ENCODE measurements around the gene ENTPD1.

The ENTPD1 gene

DNA sequence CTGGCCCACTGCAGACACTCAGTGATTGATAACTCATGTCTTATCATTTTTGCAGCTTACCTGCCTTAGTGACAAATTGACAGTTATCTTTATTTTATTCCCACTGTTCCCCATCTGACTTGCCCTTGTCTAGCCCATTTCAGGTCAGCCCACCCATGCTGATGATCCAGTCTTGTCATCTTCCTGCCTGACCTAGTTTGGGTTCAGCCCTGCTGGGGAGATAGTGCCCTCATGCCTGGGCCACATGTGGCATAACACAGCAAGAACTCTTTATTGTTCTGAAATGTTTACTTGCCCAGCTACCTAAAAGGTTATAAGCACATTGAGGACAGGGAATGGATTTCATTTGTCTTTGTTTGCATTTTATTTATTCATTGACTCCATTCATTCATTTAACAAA is 75.6 kb downstream of the ENTPD1 start:
- DNase-seq (ENCODE audit: low spot score) = no peak

DNA sequence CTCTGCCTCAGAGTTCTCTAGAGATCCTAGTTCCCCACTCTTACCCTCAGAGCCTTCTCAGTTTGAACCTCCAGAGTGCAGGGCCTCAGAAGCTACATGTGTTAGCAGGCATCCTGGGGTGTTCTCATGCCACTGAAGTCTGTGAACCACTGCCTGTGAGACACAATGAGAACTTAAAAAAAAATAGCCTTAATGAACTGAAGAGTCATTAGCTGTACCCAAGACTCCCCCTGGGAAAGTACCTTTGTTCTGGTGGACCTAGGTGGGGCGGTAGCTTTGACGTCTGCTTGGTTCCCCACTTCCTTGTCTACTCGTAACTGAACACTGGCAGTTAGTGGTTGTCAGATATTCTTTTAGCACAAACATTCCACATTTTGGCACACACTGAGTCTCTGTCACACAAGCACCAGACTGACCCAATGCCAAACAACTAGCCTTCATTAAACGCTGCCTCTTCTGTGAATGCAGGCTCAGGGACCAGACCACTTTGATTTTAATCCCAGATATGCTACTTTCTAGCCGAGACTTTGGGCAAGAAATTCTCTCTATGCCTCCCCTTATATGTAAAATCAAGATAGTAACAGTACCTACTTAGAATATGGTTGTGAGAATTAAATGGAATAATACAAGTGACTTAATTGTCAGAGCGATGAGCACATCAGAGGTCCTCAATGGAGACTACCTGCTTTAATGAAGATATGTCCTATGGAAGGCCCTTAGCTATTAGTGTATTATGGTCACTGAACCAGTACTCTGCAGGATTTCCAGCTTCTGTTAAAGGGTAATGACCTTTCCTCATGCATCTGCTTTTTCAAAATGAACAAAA is 76.5 kb downstream of the ENTPD1 start:
- peak; percentile 67 for DNase-seq (ENCODE audit: low spot score)

GRCh38 chr10:95833042-95833610 is 77.2 kb downstream of the ENTPD1 start:
- no peak for DNase-seq (ENCODE audit: low spot score)

DNA sequence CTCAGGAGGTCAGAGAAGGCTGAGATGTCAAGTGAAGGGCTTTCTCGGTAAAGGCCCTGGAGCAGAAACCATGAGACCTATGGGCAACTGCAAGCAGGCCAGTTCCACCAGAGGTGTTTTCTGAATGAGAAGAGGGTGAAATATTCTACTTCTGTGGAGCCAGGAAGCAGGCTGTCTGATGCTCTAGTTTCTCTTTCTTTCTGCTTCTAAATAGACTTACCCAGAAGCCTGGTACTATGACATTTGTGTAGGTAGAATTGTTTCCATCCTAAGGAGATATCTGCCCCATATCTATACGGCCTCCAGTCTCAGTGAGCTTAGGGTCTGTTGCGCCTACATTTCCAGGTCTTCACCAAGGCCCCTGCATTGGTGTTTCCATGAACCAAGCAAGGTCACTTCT is 78.4 kb downstream of the ENTPD1 start:
- no peak for DNase-seq (ENCODE audit: low spot score)

GRCh38 chr10:95835149-95835860 is 79.3 kb downstream of the ENTPD1 start:
- DNase-seq (ENCODE audit: low spot score) = no peak

DNA sequence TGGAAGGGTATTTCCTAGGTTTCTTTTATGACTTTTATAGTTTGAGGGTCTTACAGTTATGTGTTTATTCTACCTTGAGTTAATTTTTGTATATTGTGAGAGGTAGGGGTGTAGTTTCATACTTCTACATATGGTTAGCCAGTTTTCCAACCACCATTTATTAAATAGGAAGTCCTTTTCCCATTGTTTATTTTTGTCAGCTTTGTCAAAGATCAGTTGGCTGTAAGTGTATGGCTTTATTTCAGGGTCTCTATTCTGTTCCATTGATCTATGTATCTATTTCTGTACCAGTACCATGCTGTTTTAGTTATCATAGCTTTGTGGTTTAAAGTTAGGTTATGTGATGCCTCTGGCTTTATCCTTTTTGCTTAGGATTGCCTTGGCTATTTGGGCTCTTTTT is 79.9 kb downstream of the ENTPD1 start:
- DNase-seq (ENCODE audit: low spot score) = no peak

GRCh38 chr10:95836610-95837355 is 80.8 kb downstream of the ENTPD1 start:
- DNase-seq (ENCODE audit: low spot score) = no peak

DNA sequence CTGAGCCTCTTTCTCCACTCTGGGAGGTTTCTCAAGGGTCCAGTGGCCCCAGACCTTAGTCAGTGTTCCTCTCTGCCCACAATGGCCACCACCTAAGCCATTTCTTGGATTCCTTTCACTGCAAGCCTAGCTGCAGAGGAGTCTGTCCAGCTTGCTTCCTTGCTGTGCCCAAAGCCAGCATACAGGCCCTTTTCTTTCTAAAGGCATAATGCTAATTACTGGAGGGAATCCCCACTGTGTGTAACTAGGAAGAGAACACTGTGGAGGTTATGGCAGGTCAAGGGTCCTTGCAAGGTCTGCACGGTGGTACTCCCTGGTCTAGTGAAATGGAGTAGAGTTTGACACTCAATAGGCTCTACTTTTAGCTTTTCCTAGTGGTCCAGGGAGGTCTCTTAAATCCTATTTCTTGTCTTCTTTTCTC is 81.4 kb downstream of the ENTPD1 start:
- no peak for DNase-seq (ENCODE audit: low spot score)

DNA sequence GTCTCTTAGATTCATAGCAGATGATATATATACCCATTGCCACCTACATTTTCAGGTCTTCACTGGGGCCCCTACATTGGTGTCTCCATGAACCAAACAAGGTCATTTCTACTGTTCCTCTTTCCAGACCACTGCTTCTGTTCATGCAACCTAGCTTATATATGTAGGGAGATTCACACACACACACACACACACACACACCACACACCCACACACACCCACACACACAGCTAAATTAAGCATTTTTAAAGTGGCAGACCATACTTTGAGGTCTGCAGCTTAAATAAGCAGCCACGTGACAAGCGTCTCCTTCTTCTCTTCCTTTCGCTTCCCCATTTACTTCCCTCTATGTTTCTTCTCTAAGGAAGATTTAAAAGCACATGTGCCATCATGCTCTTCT is 81.8 kb downstream of the ENTPD1 start:
- peak; percentile 43 for DNase-seq (ENCODE audit: low spot score)

DNA sequence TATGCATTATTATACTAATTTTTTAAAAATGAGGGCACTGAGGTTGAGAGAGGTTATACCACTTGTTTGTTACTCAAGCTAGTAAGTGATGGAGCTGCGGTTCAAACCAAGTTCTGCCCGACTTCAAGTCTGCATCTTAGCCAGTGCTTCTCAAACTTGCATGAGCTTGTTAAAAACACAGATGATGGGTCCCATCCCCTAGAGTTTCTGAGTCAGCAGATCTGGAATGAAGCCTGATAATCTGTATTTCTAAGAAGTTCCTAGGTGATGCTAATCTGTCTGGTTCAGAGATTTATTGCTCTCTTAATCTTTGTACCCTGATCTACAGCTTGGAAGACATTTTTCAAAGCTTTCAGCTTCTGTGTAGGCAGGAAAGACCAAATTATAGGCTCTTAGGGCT is 84.2 kb downstream of the ENTPD1 start:
- no peak for DNase-seq (ENCODE audit: low spot score)

- DNase-seq (ENCODE audit: low spot score) = no peak
Observed at GRCh38 chr10:95840681-95841080, 84.7 kb downstream of the ENTPD1 start.

- peak; percentile 54 for DNase-seq (ENCODE audit: low spot score)
Observed at GRCh38 chr10:95841661-95842498, 85.9 kb downstream of the ENTPD1 start.

- no peak for DNase-seq (ENCODE audit: low spot score)
Observed at GRCh38 chr10:95845411-95845810, 89.4 kb downstream of the ENTPD1 start.

GRCh38 chr10:95847007-95847406 is 91.0 kb downstream of the ENTPD1 start:
- no peak for DNase-seq (ENCODE audit: low spot score)

GRCh38 chr10:95848841-95849240 is 92.9 kb downstream of the ENTPD1 start:
- no peak for DNase-seq (ENCODE audit: low spot score)

DNA sequence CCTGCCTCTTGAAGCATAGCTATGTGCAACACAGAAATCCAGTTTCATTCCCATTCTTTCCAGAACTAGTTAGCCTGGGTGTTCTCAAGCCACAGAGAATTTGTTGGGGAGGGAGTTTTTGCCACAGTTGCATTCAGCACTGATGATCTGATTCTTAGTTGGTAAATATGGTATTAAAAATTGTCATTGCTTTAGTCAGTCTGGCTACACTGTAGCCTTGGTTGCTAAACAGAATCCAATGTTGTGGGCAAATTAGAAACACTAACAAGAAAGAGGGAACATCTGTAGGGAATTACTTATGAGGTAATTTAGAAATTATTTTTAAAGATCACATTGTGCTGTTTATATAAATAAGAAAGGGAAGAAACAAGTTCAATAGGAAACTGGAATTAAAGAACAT is 94.8 kb downstream of the ENTPD1 start:
- DNase-seq (ENCODE audit: low spot score) = no peak

- no peak for DNase-seq (ENCODE audit: low spot score)
Observed at GRCh38 chr10:95860166-95860940, 104.4 kb downstream of the ENTPD1 start.

DNA sequence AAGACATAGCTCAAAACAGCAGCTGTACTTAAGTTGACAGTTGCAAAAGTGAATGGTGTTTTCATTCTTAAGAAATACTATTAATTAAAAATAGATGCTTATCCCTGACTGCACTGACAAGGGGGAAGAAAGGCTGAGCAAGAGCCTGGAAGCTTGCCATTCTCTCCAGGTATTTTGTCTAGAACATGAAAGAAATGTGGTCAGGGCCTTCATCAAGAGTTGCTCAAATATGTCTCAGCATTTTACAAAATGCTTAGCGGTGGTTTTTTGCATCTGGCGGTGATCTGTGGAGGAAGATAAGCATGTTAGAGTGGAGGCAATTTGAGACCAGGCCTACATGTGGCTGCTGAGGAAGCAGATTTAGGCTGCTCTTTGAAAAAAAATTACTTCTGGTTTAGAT is 105.4 kb downstream of the ENTPD1 start:
- DNase-seq (ENCODE audit: low spot score) = no peak

- peak; percentile 85 for DNase-seq (ENCODE audit: low spot score)
Observed at GRCh38 chr10:95864906-95865813, 109.2 kb downstream of the ENTPD1 start.

All from germinal center (tissue), 1 donor.